ENCODE data around the gene NAPG.
A peak's percentile ranks its signal among the peaks of the same experiment; 100 is the strongest.
"Not testable (repeated sequence)": the region's sequence is repeated elsewhere in the genome, so short reads cannot be mapped to it uniquely, and the experiment has no call there.

NAPG gene

GRCh38 chr18:10552226-10552625 lies 26.4 kb downstream of the NAPG start:
- DNase-seq, result no peak

DNA sequence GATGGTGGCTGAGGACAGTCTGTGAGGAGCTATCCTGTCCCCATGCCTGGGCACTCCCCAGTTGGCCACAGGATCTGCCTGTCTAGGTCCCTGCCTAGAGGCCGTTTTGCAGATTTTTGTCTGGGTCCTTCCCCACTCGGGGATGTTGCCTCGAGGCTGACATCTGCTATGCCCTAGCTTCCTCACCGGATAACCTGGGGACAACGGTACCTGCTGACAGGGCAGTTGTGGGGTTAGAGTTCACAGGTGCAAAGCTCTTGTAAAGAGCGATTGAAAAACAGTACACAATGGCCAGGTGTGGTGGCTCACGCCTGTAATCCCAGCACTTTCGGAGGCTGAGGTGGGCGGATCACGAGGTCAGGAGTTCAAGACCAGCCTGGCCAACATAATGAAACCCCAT lies 30.4 kb downstream of the NAPG start:
- not testable (repeated sequence) for DNase-seq

DNA sequence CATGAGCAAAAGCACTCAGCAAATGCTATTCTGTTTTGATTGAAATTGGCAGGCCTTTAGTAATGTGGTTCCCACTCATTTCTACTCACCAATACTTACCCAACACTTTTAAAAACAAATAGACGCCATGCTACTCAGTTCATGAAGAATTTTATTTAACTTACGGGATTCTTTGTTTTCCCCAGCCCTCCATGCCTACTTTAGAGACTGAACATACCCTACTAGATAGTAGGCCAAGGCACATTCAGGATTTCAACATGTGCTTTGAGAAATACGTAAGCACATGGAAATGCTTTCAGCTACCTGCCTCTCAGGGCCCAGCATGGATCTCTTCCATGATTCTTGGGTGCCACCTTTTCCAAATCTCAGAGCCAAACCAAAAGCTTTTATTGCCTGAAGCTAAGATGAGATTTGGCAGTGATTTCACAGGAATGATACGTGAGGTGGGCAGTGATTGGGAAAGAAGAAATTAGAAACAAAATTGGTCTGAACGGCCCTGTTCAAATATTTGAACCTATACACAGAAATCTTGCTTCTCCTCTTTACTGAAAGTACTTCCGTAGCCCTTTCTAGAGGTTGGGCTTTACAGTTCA lies 31.4 kb downstream of the NAPG start:
- DNase-seq, result no peak

- no peak for DNase-seq
Observed at GRCh38 chr18:10558243-10558966, 32.6 kb downstream of the NAPG start.

GRCh38 chr18:10558967-10559298 lies 33.1 kb downstream of the NAPG start:
- DNase-seq, result no peak

DNA sequence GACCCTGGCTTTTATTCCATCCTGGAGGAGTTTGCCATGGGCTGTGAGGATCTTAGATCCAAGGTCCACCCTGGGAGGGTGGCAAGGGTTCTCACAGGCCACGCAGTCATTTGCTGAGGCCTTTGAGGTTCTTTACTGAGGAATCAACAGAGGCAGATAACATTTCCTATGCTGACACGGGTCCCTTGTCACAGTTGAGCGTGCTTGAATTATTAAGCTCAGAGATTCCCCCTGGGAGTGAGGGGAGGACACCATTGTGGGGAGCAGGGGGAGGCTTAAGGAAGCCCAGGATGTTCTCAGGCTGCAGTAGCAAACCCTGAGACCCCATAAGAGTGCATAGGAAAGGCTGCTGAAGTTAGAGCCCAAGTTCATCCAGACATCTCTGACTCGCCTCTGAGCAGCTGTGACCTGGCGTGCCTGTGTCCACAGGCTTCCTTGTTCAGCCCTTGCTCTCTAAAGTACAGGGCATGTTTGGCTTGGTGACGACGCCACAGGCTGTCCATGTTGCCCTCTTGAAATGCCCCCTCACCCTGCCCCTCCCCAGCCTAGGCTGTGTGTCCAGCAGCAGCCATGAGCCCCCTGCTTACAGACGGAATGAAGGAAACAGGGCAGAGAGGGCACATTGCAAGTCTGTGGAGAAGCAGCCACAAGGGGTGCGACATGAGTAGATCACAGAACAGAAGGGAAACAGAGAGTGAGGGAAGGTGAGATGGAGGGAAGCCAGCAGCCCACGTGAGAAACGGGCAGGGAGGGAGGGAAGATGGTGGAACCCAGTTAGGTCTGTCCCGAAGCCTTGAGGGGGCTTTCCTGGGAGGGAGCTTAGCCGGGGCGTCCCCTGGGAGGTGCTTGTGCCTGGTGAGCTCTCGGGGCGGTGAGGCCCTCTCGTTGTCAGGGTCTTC lies 34.0 kb downstream of the NAPG start:
- no peak for DNase-seq

GRCh38 chr18:10560452-10561045 lies 34.7 kb downstream of the NAPG start:
- peak; percentile 59 for DNase-seq

GRCh38 chr18:10562773-10563160 lies 36.9 kb downstream of the NAPG start:
- DNase-seq, result no peak

- DNase-seq, result no peak
Observed at GRCh38 chr18:10563886-10564285, 38.1 kb downstream of the NAPG start.

DNA sequence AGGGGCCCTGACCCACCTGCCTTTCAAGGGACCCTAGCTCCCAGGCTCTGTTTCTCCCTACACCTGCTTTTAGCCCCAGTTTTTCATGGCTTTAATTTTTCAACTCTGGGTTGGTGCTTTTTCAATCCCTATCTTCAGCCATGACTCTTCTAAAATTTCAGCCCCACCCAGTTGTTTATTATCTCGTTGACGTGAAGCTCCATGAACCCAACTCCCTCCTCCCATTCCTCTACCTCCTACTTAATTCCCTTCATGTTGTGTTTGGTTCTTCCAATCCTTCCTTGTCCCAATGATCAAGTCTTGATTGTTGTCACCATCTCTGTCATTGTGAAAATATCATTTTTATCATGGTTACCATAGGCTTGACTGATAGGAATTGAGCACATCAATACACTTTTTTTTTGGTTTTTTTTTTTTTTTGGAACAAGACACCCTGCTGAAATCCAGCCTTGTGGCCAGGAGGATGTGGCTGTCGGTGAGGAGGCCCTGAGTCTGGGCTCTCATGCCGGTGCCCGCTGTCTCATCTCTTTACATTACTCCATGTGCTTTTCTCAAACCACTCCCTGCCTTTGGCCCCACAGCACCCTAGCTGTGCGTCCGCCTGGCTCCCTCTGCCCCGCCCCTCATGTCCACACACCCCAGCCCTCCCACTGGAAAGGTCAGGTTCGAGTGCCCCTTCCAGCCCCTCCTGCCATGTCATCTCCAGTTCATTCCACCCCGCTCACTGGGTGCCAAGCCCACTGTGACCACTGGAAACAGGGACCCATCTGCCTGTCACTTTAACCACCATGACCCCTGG lies 39.3 kb downstream of the NAPG start:
- DNase-seq, result no peak

DNA sequence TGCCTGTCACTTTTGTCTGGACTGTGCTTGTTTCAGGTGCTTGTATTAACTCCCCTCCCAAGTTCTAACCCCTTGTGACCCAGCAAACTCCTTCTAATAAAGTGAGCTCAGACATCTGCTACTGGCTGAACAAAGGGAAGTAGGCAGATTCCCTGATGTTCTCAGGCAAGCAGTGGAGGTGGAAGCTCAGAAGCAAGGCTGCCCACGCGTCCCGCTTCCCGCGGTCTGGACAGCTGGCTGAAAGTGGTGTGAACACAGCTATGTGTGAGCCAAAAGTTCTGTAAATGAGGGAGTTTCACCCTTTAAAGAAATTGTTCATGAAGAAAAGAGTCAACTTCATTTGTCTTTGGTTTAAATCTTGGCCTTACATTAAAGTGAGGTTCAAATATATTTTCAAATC lies 40.0 kb downstream of the NAPG start:
- DNase-seq, result no peak

DNA sequence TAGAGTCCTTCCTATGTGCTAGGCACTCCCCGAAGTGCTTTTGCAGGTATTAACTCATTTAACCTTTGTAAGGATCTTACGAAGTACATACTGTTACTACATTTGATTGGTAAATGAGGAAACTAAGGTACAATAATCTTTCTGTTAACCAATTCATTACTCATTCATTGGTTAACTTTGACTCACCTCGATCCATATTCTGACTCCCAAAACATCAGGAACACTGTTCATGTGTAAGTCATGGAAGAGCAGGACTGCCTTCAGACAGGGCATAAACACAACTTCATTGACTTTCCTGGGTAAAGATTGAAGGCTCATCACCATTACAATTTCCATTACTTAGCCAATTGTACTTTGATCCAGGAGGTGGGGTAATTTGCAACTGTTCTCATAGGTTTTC lies 40.6 kb downstream of the NAPG start:
- no peak for DNase-seq

- DNase-seq, result not testable (repeated sequence)
Observed at GRCh38 chr18:10569941-10570340, 44.1 kb downstream of the NAPG start.

DNA sequence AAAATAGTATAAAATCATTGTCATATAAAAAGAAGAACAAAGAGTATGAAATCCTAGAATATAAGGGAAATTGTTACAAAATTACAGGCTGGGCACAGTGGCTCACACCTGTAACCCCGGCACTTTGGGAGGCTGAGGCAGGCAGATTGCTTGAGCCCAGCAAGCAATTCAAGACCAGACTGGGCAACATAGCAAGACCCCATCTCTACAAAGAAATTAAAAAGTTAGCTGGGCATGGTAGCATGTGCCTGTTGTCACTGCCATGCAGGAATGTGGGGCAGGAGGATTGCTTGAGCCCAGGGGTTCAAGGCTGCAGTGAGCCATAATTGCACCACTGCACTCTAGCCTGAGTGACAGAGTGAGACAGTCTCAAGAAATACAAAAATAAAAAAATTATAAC lies 44.8 kb downstream of the NAPG start:
- no peak for DNase-seq

DNA sequence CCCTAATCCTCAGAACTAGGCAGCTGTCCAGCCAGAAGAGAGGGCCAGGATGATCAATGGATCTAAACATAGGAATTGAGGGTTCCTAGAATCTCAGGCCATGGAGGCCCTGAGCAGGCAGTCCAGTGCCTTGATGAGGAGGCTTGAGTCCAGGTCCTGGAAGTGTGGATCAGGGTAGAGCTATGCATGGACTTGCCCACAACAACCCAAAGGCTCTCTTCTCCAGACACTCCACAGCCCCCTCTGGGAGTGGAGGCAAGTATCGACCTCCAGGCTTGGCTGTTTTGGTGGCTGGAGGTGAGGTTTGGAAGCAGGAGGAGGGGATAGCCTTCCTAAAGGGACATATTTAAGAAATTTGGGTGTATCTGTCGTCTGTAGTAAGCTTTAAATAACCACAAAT lies 45.7 kb downstream of the NAPG start:
- no peak for DNase-seq

DNA sequence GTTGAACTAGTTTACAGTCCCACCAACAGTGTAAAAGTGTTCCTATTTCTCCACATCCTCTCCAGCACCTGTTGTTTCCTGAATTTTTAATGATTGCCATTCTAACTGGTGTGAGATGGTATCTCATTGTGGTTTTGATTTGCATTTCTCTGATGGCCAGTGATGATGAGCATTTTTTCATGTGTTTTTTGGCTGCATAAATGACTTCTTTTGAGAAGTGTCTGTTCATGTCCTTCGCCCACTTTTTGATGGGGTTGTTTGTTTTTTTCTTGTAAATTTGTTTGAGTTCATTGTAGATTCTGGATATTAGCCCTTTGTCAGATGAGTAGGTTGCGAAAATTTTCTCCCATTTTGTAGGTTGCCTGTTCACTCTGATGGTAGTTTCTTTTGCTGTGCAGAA lies 47.4 kb downstream of the NAPG start:
- not testable (repeated sequence) for DNase-seq

- not testable (repeated sequence) for DNase-seq
Observed at GRCh38 chr18:10574412-10574811, 48.6 kb downstream of the NAPG start.

DNA sequence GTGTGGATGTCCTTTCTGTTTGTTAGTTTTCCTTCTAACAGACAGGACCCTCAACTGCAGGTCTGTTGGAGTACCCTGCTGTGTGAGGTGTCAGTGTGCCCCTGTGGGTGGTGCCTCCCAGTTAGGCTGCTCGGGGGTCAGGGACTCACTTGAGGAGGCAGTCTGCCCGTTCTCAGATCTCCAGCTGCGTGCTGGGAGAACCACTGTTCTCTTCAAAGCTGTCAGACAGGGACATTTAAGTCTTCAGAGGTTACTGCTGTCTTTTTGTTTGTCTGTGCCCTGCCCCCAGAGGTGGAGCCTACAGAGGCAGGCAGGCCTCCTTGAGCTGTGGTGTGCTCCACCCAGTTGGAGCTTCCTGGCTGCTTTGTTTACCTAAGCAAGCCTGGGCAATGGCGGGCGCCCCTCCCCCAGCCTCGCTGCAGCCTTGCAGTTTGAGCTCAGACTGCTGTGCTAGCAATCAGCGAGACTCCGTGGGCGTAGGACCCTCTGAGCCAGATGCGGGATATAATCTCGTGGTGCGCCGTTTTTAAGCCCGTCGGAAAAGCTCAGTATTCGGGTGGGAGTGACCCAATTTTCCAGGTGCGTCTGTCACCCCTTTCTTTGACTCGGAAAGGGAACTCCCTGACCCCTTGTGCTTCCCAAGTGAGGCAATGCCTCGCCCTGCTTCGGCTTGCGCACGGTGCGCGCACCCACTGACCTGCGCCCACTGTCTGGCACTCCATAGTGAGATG lies 52.2 kb downstream of the NAPG start:
- DNase-seq, result not testable (repeated sequence)

DNA sequence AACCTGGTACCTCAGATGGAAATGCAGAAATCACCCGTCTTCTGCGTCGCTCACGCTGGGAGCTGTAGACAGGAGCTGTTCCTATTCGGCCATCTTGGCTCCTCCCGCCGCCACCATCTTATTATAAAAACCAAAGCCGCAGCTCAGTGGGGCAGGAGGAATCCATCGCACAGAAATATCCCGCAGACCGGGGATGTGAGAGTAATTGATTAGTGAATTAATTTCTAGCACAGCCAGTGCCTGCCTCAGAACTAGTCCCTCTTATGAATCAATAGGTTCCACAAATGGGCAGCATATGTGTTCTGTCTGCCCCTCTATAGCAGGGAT lies 52.7 kb downstream of the NAPG start:
- not testable (repeated sequence) for DNase-seq

DNA sequence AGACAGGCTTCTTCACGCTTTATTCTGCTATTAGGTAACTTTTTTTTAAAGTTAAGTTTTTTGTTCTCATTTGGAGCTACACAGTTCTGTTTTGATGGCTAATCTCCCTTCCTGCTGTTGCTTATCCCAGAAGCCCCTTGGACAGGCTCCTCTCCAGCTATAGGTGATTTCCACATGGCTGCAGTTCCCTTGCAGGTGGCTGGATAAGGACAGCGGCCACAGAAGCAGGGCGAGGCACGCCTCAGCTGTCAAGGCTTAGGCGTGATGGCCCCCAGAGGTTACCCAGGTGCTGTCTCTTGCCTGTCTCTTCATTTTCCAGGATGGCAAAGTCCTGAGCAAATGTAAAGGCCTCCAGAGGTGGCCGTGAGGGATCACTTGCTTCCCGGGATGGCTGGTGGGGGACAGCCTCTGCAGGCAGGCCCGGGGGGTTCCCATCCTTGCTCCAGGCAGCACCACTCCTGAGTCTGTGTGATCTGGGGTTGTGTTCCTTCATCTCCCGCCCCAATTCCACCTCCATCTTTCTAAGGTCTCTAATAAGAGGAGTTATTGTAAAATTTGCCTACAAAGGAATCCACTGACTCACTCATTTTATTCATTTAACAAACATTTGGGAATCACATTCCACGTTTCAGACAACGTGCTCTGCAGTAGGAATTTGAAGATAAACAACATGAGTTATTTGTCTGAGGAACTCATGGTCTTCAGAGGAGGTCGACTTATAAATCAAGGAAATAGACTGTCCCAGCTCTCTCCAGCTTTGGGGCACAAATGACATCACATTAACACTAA lies 53.4 kb downstream of the NAPG start:
- no peak for DNase-seq

DNA sequence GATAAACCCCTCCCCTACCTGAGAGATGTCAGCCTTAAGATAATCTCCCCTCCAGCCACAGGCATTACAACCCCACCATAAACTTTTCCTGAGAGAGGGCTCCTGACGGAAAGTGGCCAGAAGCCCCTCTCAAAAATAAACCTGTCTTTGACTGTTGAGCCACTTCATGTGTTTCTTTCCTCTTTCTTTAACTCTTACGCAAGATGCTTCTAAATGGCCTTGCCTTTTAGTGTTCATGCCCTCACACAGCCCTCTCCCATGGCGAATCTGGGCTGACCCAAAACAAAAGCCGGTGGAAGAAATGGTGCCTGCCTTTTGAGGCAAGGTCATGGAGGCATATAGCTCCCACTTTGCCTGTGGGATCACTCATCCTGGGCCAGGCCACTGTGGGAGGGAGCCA lies 54.4 kb downstream of the NAPG start:
- no peak for DNase-seq
